H54 (cell line): ENCODE data around the gene SYT12.
A peak's percentile ranks its signal among the peaks of the same experiment; 100 is the strongest.
"Not testable (repeated sequence)": the region's sequence is repeated elsewhere in the genome, so short reads cannot be mapped to it uniquely, and the experiment has no call there.

Experiments
- DNase-seq: peaks from one replicate; pipeline ENCODE4 v3.0.0; 2011; ENCODE audit warnings: low spot score, mixed read lengths; ENCODE audit not compliant: insufficient read length
- FAIRE-seq: peaks from 3 replicates; lab custom pipeline; 2011; peaks lifted over from hg19 to GRCh38; lab: Jason Lieb, UNC
- POLR2A ChIP-seq: IDR thresholded peaks from 2 replicates; pipeline ENCODE4 v1.6.1; 2011; ENCODE audit warnings: low read depth, mild to moderate bottlenecking, low read length

SYT12 gene

GRCh38 chr11:66985508-66986177, 37.3 kb upstream of the SYT12 start:
- no peak for DNase-seq
- no peak for FAIRE-seq

GRCh38 chr11:66986178-66986545, 36.8 kb upstream of the SYT12 start:
- DNase-seq, result no peak
- no peak for FAIRE-seq
- TF ChIP-seq POLR2A, result no peak

More at GRCh38 chr11:66985508-66986177, 37.3 kb upstream of the SYT12 start:
- no peak for TF ChIP-seq POLR2A

- TF ChIP-seq POLR2A, result no peak
- DNase-seq (no peak), FAIRE-seq (no peak)
Measured at GRCh38 chr11:66987158-66987620, 35.7 kb upstream of the SYT12 start.

GRCh38 chr11:66987924-66988637, 34.9 kb upstream of the SYT12 start:
- DNase-seq (no peak), FAIRE-seq (no peak)
- no peak for TF ChIP-seq POLR2A

GRCh38 chr11:66988741-66989140, 34.2 kb upstream of the SYT12 start:
- not testable (repeated sequence) for FAIRE-seq, DNase-seq

GRCh38 chr11:66989360-66989759, 33.6 kb upstream of the SYT12 start:
- not testable (repeated sequence) for DNase-seq, FAIRE-seq

- DNase-seq (no peak), FAIRE-seq (no peak)
- no peak for TF ChIP-seq POLR2A
Measured at GRCh38 chr11:66992041-66992440, 30.9 kb upstream of the SYT12 start.

GRCh38 chr11:66996609-66997273, 26.2 kb upstream of the SYT12 start:
- FAIRE-seq, result no peak
- TF ChIP-seq POLR2A, result no peak
- no peak for DNase-seq

GRCh38 chr11:66999555-66999954, 23.4 kb upstream of the SYT12 start:
- FAIRE-seq, result no peak
- no peak for TF ChIP-seq POLR2A
- no peak for DNase-seq

GRCh38 chr11:67001332-67001731, 21.6 kb upstream of the SYT12 start:
- no peak for TF ChIP-seq POLR2A
- DNase-seq (no peak), FAIRE-seq (no peak)

- DNase-seq (no peak), FAIRE-seq (no peak)
- TF ChIP-seq POLR2A, result no peak
Measured at GRCh38 chr11:67002297-67002913, 20.5 kb upstream of the SYT12 start.

GRCh38 chr11:67002921-67003411, 20.0 kb upstream of the SYT12 start:
- TF ChIP-seq POLR2A, result no peak
- no peak for DNase-seq
- FAIRE-seq, result no peak

- DNase-seq, FAIRE-seq: not testable (repeated sequence)
Measured at GRCh38 chr11:67005200-67005599, 17.7 kb upstream of the SYT12 start.

- FAIRE-seq (no peak), DNase-seq (peak; percentile 68)
- no peak; the same call in 1 of the 2 replicates for TF ChIP-seq POLR2A
Measured at GRCh38 chr11:67006029-67006884, 16.7 kb upstream of the SYT12 start.
